GM19452 (cell line): ENCODE results near the gene NFAM1.

Source experiments
- ATAC-seq: cut with Tn5 transposase; IDR thresholded peaks from one replicate; pipeline ENCODE4 v1.9.1; 2021; ENCODE audit not compliant: unreplicated experiment

Gene NFAM1

GRCh38 chr22:42336527-42337227, 95.5 kb downstream of the NFAM1 start:
- no peak for ATAC-seq

- ATAC-seq: no peak
Observed at GRCh38 chr22:42335839-42336378, 96.3 kb downstream of the NFAM1 start.

- no peak for ATAC-seq
Observed at GRCh38 chr22:42334875-42335512, 97.2 kb downstream of the NFAM1 start.

GRCh38 chr22:42333544-42333943, 98.7 kb downstream of the NFAM1 start:
- ATAC-seq: no peak

- ATAC-seq: no peak
Observed at GRCh38 chr22:42332089-42332488, 100.1 kb downstream of the NFAM1 start.

- no peak for ATAC-seq
Observed at GRCh38 chr22:42331014-42331413, 101.2 kb downstream of the NFAM1 start.
